MV-4-11 (cell line): Measurements from ENCODE around the gene TTC33.
"Not testable (repeated sequence)": the region's sequence is repeated elsewhere in the genome, so short reads cannot be mapped to it uniquely, and the experiment has no call there.

Experiments used
- DNase-seq: peaks from one replicate; lab custom pipeline; 2025; lab: John Stamatoyannopoulos, UW

The TTC33 gene

GRCh38 chr5:40717281-40717680, 38.5 kb downstream of the TTC33 start:
- DNase-seq, result no peak

GRCh38 chr5:40716590-40716989, 39.2 kb downstream of the TTC33 start:
- no peak for DNase-seq

DNA sequence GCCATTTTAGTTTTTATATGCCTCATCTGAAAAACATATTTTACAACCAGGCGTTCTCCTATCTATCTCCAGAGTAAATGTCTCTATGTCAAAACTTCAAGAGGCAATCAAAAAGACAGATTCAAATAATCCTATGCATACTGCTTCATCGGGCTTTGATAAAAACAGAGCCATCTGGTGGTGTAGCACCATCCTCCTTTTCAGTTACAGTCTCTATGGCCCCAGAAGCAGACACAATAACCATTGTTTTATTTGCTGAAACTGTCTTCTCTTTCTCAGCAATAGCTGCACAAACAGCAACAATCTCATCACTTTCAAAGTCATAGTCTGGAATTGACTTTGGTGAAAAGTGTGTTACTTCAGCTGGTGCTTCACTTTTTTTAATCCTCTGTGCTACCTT, 39.8 kb downstream of the TTC33 start:
- DNase-seq, result no peak

- DNase-seq, result no peak
Observed at GRCh38 chr5:40714001-40714400, 41.8 kb downstream of the TTC33 start.

- DNase-seq, result not testable (repeated sequence)
Observed at GRCh38 chr5:40710575-40710974, 45.2 kb downstream of the TTC33 start.

- DNase-seq, result not testable (repeated sequence)
Observed at GRCh38 chr5:40705484-40705883, 50.3 kb downstream of the TTC33 start.

GRCh38 chr5:40702027-40702426, 53.7 kb downstream of the TTC33 start:
- DNase-seq, result not testable (repeated sequence)

GRCh38 chr5:40700116-40700782, 55.5 kb downstream of the TTC33 start:
- DNase-seq, result no peak

DNA sequence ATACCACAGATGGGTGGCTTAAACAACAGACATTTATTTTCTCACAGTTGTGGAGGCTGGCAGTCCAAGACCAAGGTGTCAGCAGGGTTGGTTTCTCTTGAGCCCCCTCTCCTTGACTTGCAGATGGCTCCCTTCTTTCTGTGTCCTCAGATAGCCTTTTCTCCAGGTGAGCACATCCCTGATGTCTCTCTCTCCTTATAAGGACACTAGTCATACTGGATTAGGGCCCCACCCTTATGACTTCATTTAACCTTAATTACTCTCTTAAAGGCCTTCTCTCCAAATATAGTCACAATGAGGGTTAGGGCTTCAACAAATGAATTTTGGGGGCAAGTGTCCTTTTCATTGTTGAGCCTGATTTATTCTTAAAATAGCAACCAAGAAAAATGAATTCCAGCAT, 61.3 kb downstream of the TTC33 start:
- DNase-seq, result no peak

DNA sequence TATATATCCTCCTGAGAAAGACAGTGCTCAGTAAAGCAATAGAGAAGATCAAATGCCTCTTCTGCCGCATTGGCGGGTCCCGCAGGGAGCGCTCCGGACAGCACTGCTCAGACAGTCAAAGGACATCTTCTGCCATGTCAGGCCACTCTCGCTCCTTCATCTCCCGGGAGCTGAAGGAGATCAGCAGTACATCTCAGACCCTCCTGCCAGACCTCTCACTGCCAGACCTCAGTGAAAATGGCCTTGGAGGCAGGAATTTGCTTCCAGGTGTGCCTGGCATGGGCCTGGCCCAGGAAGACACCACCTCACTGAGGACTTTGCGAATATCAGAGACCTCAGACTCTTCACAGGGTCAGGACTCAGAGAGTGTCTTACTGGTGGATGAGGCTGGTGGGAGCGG, 63.9 kb downstream of the TTC33 start:
- DNase-seq, result no peak

DNA sequence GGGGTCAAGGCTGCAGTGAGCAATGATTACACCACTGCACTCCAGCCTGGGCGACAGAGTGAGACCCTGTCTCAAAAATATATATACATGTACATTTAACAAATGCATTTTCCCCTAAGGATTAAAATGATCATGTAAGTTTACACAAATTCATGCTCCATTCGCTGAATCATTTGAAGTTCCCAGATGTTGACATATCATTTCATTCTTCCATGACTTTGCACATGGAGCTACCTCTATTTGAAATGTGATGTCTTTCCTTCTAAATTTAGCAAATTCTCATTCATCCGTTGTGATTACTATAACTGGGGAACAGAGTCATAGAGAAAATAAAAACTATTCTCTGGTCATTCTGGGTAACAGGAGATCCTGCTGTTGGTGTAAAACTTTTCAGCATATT, 65.5 kb downstream of the TTC33 start:
- no peak for DNase-seq

GRCh38 chr5:40689438-40689837, 66.3 kb downstream of the TTC33 start:
- peak; percentile 67 for DNase-seq

DNA sequence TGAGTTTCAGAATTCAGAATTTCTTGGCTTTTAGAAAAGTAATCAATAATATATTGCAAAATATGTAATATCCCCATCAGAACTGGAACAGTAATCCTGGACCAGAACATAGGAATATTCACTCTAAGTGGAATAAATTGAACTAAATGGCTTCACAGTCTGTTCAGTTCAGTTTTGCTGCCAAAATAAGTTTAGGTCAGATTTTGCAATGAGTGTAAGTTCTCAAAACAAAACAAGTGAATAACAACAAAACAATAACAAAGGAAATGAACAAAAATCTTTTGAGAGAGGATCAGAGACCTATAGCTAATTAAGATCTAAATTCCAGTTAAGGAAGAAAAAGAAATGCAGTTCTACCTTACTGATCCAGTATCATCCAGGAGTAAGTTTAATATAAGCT, 66.8 kb downstream of the TTC33 start:
- DNase-seq, result no peak

DNA sequence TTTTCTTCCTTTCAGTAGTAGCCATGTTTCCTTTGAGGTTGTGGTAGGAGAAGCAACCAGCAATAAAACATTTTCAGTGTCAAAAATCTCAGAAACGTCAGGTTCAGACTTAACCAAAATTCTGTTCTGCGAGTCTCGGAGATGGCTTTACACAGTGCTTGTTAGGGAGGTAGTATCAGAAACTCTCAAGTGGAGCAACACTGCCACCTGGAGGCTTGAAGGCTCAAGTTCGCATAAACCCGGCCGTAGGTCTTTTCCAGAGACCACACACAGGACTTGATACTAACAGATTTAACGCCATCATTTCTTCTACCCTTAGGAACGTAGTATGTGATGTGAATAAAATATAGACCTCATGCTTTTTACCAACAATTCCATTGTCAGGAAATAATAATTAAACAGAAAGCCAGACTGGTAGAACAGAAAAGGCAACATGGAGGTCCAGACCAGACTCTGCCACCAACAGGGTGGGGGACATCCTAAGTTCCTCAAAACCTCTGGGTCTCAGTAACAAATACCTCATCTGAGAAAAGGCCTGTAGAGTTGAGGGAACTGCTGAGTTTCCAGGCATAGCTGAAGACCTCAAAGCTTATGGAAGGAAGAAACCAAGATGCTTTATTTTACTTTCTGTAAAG, 67.5 kb downstream of the TTC33 start:
- peak; percentile 85 for DNase-seq

DNA sequence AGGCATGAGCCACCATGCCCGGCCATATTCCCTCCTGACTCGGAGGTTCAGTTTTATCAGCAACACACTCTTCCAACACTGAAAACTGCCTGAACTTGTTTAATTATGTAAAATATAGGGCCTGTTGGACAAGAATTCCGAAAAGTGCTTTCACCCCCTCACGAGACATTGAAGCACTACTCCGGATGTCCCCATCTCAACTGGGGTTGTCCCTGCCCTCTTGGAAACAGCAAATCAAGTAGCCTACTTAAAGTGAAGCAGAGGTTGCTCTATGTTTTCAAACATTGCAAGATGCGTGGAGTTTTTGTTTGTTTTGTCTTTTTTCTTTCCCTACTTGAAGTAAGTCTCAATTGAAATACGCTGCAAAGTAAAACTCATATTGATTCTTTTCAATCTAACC, 68.4 kb downstream of the TTC33 start:
- DNase-seq, result no peak

- DNase-seq, result no peak
Observed at GRCh38 chr5:40685976-40686486, 69.7 kb downstream of the TTC33 start.

DNA sequence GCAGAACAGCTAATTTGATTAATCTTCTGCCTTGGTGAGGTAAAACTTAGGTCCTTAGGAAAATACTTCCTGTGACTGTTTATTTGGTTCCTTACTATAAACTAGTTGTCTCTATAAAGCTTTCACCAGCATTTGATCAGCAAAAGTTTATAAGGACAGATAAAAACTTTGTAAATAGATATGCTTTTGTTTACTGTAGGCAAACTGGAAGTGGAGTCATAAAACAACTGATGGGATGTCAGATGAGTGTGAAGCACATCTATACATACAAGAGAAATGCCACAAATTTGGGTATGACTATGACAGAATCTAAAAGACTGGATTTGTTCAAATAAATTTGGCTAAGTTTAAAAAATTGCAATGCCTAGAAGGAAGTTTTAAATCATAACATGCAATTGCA, 70.6 kb downstream of the TTC33 start:
- DNase-seq, result no peak

DNA sequence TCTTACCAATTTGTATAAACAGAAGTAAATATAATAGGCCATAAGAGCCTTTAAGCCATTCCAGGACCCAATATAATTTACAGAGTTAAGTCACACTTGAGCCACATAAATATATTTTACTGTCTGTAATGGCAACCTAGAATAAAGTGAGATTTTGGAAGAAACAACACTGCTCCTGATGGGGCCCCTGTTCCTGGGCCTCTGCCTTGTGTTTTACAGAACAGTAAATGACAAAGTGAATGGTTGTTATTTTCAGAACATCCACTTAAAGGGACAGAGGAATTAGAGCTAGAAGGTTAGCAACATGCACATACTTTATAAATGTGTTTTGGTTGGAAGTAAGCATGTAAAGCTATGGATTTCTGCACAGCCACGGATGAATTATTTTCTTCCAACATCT, 72.5 kb downstream of the TTC33 start:
- DNase-seq, result no peak

GRCh38 chr5:40682154-40683017, 73.4 kb downstream of the TTC33 start:
- peak; percentile 31 for DNase-seq

DNA sequence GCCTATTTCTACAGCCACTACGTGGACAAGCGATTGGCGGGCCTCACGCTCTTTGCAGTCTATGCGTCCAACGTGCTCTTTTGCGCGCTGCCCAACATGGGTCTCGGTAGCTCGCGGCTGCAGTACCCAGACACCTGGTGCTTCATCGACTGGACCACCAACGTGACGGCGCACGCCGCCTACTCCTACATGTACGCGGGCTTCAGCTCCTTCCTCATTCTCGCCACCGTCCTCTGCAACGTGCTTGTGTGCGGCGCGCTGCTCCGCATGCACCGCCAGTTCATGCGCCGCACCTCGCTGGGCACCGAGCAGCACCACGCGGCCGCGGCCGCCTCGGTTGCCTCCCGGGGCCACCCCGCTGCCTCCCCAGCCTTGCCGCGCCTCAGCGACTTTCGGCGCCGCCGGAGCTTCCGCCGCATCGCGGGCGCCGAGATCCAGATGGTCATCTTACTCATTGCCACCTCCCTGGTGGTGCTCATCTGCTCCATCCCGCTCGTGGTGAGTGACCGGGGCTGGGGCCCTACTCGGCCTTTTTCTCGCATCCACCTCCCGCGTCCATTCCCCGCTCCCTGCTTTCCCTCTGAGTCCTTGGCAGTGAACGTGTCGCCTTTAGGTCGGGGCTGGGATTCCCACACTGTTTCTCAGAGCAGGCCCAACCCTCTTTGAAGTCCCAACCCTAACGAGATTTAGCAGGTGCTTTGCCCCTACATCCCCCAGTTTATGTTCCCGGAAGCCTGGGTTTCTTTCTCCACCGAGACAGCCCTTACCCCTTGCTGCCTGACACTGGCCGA, 74.2 kb downstream of the TTC33 start:
- DNase-seq, result peak; percentile 35

GRCh38 chr5:40680741-40681362, 74.9 kb downstream of the TTC33 start:
- peak; percentile 33 for DNase-seq
